Liver (tissue), 3 donors: ENCODE measurements around the gene HOATZ.

Experiments
- CTCF ChIP-seq: fragments of 150-350 bp; IDR thresholded peaks from 2 replicates; pipeline ENCODE4 v1.5.1; 2017; ENCODE audit warnings: improper control_type of control experiment, low read depth, low read length; ENCODE audit not compliant: missing input control
- GABPA ChIP-seq, 2 donors: IDR thresholded peaks in 1 of 2; conservative IDR thresholded peaks in 1 of 2; 2 replicates each; pipeline ENCODE4 v1.6.1; 2016; ENCODE audit warnings: antibody characterized with exemption in 2 of 2, mild to moderate bottlenecking in 1 of 2, moderate library complexity in 1 of 2
- RAD21 ChIP-seq, 2 donors: IDR thresholded peaks; 2 replicates each; pipeline ENCODE4 v1.6.1; 2016; ENCODE audit warnings: antibody characterized with exemption in 2 of 2, mild to moderate bottlenecking in 2 of 2
- TF ChIP-seq, protein P1 (sequence below): IDR thresholded peaks from 2 replicates; pipeline ENCODE4 v1.6.1; 2016; ENCODE audit warnings: antibody characterized with exemption, mild to moderate bottlenecking
- donor health status: healthy.
- donor health status: healthy.

DNA sequence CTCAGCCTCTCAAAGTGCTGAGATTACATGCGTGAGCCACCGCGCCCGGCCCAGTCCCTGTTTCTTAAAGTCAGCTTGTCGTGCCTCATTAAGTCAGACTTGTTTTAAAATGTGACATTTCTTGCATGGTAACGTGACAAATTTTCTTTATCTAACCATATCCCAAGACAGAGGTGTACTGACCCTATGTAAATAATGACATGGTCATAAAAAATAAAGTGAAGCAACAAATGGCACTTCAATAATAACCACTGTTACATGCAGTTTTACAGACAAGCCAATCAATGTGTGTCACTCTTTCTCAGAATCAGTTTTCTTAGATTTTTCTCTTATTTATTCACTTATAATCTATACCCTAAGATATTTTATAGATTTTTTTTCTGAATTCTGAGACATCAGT, 61.2 kb downstream of the HOATZ start:
- TF ChIP-seq CTCF (no peak), RAD21 (IDR thresholded peaks at IDR 0.05) (no peak), GABPA (IDR thresholded peaks at IDR 0.05 in 1 of 2, conservative IDR thresholded peaks at IDR 0.05 in 1 of 2) (no peak)
- TF ChIP-seq, protein P1, sequence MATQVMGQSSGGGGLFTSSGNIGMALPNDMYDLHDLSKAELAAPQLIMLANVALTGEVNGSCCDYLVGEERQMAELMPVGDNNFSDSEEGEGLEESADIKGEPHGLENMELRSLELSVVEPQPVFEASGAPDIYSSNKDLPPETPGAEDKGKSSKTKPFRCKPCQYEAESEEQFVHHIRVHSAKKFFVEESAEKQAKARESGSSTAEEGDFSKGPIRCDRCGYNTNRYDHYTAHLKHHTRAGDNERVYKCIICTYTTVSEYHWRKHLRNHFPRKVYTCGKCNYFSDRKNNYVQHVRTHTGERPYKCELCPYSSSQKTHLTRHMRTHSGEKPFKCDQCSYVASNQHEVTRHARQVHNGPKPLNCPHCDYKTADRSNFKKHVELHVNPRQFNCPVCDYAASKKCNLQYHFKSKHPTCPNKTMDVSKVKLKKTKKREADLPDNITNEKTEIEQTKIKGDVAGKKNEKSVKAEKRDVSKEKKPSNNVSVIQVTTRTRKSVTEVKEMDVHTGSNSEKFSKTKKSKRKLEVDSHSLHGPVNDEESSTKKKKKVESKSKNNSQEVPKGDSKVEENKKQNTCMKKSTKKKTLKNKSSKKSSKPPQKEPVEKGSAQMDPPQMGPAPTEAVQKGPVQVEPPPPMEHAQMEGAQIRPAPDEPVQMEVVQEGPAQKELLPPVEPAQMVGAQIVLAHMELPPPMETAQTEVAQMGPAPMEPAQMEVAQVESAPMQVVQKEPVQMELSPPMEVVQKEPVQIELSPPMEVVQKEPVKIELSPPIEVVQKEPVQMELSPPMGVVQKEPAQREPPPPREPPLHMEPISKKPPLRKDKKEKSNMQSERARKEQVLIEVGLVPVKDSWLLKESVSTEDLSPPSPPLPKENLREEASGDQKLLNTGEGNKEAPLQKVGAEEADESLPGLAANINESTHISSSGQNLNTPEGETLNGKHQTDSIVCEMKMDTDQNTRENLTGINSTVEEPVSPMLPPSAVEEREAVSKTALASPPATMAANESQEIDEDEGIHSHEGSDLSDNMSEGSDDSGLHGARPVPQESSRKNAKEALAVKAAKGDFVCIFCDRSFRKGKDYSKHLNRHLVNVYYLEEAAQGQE: no peak
